HG03175 (cell line): Measurements from ENCODE around the gene MMP19.
"Not testable (repeated sequence)": the region's sequence is repeated elsewhere in the genome, so short reads cannot be mapped to it uniquely, and the experiment has no call there.

Source experiments
- ATAC-seq: cut with Tn5 transposase; IDR thresholded peaks from one replicate; pipeline ENCODE4 v1.9.1; 2021; ENCODE audit warnings: mild to moderate bottlenecking, moderate library complexity; ENCODE audit not compliant: unreplicated experiment

MMP19 gene, protein sequence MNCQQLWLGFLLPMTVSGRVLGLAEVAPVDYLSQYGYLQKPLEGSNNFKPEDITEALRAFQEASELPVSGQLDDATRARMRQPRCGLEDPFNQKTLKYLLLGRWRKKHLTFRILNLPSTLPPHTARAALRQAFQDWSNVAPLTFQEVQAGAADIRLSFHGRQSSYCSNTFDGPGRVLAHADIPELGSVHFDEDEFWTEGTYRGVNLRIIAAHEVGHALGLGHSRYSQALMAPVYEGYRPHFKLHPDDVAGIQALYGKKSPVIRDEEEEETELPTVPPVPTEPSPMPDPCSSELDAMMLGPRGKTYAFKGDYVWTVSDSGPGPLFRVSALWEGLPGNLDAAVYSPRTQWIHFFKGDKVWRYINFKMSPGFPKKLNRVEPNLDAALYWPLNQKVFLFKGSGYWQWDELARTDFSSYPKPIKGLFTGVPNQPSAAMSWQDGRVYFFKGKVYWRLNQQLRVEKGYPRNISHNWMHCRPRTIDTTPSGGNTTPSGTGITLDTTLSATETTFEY

DNA sequence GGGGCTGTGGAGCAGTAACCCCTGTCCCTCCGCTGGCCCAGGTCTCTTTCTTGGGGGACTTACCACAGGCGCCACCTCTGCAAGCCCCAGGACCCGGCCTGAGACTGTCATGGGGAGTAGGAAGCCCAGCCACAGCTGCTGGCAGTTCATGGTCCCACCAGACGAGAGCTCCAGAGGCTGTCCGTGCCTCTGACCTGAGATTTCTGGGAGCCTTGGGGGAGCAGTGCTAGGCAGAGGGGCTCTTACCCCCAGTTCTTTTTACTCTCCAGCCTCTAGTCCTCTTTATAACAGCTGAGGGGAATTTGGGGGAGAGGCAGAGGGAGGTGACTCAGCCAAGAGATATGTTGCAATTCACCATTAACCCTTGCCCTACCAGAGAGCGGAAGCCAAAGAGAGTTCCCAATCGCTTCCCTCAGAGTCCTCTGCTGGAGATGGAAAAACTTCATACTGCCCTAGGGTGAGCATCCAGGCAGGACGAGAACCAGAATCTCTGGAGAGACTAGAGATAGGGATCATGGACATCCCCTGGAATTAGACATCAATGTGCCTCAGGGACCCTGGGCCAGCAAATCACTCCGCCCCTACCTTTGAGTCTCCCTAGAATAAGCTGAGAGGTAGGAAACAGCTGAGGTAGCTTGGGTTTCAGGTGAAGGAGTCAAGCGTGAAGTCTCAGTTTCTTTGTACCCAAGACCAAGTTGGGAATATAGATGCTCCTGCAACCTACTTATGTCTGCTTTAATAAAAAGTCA is at the start of gene MMP19:
MMP19 (minus strand) TSS at position 256 of the 749 bp plus-strand sequence; CDS start at position 150, 106 bp downstream.
- no peak for ATAC-seq

DNA sequence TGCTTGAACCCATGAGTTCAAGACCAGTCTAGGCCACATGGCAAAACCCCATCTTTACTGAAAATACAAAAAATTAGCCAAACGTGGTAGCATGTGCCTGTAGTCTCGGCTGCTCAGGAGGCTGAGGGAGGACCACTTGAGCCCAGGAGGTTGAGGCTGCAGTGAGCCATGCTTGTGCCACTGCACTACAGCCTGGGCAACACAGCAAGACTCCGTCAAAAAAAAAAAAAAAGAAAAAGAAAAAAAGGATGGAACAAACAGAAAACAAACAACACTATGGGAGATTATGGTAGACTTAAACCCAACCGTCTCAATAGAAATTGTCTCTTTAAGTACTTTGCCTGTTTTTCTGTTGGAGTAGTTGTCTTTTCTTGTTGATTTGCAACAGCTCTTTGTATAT is 48.6 kb upstream of the MMP19 start:
- ATAC-seq: no peak

DNA sequence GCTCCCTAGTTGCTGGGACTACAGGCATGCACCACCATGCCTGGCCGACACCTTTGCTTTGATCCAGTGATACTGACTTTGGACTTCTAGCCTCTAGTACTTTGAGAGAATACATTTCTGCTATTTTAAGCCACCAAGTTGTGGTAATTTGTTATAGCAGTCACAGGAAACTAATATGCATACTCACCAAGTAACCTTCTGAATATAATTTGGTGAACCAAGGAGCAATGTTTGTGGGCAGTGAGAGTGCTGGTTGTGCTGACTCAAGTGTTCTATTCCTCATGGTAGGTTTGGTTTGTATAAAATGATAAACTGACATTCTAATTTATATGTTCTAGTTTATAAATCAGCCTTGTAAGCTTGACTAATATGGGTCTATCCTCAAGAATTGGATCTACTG is 42.4 kb upstream of the MMP19 start:
- ATAC-seq: no peak

DNA sequence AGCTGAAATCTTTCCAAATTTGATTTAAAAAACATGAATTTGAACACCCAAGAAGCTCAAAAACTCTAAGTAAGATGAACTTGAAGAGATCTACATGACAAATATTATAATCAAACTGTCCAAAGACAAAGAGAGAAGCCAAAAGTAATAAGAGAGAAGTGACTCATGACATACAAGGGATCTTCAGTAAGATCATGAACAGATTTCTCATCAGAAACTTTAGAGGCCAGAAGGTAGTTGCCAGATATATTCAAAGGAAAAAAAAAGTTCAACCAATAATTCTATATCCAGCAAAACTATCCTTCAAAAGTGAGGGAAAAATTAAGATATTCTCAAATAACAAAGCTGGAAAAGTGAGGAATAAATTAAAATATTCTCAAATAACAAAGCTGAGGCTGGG is 35.1 kb upstream of the MMP19 start:
- ATAC-seq: no peak

DNA sequence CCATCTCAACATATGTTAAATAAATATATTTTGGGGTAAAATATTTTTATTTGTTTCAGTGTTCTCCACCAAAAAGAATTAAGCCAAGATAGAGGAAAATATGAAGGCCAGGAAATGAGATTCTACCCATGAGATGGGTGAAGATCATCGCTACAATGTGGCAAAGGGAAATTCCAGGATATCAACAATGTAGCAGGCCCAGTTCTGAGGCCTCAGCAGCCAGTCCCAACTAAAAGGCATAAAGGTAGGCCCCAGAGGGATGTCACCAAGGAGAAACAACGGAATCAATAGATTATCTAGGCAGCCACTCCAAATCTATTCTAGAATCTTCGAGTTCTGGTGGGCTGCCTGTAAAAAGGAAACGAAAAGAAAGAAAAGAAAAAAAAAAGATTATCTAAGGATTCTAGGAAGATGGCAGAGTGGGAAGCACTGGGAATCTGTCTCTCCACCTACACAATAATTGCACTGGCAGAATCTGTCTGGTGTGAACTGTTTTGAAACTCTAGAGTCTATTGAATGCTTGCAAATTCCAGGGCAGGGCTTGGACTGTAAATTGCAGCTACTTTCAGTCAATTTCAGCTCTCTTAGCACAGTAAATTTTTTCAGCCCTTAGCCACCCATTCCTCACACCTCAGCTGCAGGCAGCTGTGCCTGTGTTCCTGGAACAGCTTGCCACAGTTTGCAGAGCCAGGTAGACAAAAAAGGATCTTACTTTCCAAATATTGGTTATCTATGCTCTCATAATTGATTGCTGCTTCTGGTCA is 33.1 kb upstream of the MMP19 start:
- ATAC-seq: no peak

DNA sequence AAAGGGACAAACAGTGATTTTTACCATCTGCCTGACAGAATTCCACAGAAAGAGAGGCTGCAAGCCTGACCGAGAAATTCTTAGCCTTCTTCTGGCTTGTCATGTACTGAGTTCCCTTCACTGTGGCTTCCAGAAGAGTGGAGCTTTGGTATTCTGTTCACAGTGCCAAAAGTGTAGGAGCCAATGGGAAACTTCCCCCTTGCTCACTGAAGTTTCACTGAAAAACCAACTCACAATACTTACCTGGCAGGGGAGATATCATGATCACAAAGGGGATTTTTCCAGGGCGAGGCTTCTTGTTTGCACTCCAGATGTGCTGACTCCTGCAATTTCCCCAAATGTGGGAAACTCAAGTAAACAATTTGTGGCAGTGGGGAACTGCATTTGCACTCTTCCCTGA is 31.7 kb upstream of the MMP19 start:
- no peak for ATAC-seq

DNA sequence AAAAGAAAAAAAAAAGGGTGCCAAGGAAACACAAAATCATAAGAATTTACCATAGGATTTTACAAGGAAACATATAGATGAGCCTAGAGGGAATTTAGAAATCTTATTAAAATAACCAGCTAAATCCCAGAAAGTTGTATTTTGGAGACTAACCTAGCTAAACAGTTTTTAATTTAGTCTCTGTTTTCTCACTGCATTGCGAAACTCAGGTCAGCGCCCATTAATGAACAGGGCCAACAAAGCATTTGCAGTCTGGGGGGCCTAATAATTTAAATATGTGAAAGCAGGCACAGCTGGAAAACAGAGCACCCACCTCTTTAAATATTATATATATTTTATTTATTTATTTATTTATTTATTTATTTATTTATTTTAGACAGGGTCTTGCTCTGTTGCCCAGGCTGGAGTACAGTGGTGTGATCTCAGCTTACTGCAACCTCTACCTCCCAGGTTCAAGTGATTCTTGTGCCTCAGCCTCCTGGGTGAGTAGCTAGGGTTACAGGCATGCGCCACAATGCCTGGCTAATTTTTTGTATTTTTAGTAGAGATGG is 23.8 kb upstream of the MMP19 start:
- ATAC-seq: not testable (repeated sequence)

DNA sequence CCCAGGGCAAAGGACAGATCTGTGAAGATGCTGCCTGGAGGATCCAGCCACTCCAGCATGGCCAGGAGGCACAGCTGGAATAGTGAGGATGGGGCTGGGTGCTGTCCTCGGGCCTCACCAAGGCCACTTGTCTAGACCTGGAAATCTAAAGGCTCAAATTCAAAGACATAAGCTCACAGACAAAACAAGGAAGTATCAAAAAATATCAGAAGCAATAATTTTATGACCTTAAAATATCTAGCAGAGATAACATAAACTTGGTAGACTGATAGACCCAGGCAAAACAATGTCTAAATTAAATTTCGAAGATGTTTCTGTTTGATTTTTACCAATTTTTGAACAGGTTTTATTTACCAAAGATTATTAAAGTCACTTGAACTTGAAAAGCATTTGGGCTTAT is 22.6 kb upstream of the MMP19 start:
- no peak for ATAC-seq

DNA sequence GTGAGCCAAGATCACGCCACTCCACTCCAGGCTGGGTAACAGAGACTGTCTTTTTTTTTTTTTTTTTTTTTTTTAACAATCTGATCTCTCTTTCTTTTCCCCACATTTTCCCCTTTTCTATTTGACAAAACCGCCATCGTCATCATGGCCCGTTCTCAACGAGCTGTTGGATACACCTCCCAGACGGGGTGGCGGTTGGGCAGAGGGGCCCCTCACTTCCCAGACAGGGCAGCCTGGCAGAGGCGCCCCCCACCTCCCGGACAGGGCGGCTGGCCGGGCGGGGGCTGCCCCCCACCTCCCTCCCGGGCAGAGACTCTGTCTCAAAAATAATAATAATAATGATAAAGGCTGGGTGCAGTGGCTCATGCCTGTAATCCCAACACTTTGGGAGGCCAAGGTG is 20.2 kb upstream of the MMP19 start:
- ATAC-seq: not testable (repeated sequence)

DNA sequence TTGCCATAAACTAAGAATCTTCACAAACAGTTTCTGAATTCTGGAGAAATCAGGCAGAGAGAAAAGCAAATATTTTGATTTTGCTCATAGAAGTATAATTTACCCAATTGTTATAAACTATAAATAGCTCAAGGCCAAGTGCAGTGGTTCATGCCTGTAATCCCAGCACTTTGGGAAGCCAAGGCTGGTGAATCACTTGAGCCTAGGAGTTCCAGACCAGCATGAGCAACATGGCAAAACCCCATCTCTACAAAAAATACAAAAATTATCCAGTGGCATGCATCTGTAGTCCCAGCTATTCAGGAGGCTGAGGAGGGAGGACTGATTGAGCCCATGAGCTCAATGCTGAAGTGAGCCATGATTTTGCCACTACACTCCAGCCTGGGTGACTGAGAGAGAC is 19.6 kb upstream of the MMP19 start:
- ATAC-seq: no peak

DNA sequence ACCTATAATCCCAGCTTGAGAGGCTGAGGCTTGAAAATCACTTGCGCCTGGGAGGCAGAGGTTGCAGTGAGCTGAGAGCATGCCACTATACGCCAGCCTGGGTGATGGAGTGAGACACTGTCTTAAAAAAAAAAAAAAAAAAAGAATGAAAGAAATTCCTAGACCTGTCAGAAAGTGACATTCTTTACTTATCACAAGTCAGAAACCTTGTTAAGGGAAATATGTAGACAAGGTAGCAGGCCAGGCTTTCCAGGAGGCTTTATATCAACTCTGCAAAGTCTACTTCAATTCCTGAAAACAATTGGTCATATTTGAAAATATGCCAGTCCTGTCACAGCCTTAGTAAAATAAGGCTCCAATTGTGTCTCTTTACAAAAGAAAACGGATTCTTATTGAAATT is 19.1 kb upstream of the MMP19 start:
- no peak for ATAC-seq

DNA sequence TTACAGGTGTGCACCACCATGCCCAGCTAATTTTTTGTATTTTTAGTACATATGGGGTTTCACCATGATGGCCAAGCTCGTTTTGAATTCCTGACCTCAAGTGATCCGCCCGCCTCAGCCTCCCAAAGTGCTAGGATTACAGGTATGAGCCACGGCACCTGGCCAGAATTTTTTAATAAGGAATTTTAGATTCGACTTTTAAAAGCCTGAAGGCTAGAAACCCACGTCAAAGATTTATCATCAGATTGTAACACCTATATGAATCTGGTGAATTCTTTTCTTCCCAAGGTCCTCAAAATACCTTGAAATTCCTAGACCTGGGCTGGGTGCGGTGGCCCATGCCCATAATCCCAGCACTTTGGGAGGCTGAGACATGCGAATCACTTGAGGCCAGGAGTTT is 18.7 kb upstream of the MMP19 start:
- no peak for ATAC-seq

DNA sequence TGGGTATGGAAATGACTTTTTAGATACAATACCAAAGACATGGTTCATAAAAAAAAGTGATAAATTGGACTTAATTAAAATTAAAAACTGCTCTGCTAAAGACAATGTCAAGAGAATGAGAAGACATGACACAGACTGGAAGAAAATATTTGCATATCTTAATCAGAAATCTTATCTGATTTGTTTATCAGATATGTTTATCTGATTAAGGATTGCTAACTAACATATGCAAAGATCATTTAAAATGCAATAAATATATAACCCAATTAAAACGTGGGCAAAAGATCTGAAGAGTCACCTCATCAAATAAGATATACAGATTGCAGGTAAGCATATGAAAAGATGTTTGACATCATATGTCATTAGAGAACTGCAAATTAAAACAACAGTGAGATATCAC is 10.0 kb upstream of the MMP19 start:
- no peak for ATAC-seq

DNA sequence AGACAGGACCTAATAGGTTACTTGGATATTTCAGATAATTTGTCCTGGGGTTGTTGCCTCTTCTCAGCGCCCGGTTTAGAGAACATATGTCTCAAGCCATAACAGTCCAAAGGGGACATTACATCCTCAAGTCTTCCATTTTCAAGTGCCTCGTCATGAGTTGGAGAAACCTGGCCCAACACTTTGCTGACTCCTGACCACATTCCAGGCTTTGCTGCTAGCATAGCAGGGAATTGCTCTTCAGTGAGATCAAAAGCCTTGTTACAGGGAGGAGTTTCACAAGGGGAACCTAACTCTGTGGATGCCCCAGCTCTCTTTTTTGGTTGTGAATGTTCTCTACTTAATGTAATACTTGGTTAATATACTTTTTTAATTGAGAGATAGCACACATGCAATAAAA is 8.2 kb upstream of the MMP19 start:
- ATAC-seq: no peak

DNA sequence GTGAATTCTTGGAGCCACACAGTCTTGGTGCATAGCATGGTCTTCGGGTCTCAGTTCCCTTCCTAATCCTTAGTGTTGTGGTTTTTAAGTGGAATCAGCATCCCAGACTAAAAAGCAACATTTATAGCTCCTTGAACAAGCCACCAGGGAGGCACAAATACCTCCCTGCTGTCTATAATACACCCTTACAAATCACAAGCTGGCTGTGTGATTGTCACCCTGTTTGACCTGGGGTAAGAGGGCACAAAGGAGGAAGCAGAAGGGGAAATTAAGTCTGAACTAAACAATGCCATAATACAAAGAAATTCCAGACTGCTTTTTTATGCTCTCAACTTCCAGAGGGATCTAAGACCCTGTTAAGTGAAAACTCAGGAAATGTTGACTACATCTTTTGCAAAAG is 7.7 kb upstream of the MMP19 start:
- ATAC-seq: no peak

DNA sequence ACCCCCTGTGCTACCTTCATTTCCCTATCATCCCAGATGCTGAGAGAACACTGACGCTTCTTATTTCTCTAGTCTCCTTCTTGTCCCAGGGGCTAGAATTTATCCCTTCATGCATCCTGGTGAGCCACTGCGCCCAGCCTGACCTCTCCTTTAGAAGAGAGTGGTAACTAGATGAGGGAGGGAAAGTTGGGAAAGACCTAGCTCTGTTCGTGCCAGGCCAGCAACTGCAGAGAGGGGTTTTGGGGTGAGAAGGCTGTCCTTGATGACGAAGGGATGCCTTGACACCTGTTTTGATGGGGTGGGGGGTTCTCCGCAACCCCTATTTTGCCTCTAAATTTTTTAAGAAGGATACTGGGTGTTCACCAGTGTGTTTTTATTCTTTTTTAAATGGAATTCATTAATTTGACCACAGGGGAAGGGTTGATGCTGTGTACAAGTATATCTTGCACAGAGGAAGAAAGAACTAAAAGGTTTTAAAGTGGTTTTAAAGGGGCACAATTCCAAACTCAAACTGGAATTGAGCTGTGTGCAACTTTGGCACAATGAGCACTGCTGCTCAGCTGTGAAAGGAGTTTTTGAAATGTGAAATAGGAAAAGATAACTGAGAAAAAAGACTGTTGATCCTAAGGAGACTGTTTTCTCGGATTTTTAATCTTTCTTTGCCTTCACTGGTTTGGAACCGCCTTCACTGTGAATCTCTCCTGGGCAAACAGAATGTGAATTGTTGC is 7.0 kb upstream of the MMP19 start:
- no peak for ATAC-seq

DNA sequence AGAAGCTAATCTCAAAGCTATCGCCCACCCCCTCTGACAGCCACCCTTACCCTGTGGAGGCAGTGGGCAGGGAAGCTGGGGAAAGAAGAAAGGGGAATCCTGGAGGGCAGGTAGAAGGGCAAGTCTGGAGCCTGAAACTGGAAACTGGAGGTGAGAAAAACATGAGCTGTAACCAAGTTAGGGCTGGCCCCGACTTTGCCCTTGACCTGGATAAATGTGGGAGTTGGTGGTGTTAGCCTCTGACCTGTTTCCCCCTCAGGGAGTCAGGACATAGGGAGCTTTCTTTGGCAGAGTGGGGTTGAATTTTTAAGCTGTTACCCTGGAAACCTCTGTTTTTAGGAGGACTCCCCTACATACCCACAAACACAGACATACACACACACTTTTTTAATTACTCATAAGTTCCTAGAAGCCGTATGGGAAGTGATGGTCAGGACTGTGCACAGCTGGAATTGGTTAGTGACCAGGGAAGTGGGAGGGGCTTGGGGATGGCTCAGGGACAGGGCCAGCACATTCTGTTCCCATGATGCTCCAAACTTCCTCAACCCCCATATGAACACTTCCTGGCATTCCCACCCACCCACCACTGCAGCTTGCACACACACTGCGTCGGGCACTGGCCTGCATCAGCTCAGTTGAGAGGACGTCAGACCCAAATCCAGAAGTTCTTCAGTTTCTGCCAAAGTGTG is 5.0 kb upstream of the MMP19 start:
- ATAC-seq: no peak

DNA sequence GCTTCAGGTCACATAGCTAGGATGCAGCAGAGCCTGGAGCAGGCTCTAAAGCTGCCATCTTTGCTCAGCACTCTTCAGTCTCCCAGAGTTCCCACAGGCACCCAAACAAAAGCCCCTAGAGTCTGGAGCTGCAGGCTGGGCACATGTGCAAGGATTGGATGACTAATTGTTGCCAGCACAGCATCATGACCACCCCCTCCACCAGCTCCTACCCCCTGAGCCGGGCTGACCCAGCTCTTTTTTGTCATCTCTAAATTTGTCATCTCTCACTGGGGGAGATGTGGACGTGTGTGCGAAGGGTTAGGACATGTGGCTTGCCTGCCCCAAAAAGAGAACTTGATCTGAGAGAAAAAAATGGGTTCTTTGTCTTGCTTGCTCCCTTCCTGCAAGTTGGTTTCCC is 4.3 kb upstream of the MMP19 start:
- ATAC-seq: no peak

DNA sequence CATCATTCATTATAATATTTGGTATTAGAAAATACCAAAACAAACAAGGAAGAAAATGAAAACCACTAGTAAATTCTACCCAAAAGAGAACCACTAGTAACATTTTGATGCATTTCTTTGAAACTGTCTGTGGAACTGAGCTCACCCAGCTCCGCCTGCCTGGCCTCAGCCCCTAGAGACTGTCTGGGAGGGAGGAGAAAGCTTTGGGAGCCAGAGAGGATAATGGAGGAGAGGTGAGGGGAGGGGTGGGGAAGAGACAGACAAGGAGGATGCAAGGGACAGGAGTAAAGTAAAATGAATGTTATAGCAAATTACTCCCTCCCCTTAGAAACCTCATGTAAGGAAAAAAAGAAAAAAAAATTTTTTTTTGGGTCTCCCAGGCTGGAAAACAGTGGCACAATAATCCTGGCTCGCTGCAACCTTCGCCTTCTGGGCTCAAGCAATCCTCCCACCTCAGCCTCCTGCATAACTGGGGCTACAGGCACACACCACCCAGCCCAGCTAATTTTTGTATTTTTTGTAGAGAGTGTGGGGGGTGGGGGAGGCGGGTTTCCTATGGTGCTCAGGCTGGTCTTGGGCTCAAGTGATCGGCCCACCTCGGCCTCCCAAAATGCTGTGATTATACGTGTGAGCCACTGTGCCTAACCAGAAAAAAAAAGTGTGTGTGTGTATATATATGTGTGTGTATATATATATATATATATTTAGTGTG is 3.2 kb upstream of the MMP19 start:
- ATAC-seq: no peak
